ENCODE results near the gene HOXC6. TPM values are rescaled to one million over a fixed set of nuclear protein-coding genes. Genes with fewer than 3 reads are reported as not detected.

The HOXC6 gene
- total RNA-seq, 1 experiment from 2014 or later, result 2.8 TPM

DNA sequence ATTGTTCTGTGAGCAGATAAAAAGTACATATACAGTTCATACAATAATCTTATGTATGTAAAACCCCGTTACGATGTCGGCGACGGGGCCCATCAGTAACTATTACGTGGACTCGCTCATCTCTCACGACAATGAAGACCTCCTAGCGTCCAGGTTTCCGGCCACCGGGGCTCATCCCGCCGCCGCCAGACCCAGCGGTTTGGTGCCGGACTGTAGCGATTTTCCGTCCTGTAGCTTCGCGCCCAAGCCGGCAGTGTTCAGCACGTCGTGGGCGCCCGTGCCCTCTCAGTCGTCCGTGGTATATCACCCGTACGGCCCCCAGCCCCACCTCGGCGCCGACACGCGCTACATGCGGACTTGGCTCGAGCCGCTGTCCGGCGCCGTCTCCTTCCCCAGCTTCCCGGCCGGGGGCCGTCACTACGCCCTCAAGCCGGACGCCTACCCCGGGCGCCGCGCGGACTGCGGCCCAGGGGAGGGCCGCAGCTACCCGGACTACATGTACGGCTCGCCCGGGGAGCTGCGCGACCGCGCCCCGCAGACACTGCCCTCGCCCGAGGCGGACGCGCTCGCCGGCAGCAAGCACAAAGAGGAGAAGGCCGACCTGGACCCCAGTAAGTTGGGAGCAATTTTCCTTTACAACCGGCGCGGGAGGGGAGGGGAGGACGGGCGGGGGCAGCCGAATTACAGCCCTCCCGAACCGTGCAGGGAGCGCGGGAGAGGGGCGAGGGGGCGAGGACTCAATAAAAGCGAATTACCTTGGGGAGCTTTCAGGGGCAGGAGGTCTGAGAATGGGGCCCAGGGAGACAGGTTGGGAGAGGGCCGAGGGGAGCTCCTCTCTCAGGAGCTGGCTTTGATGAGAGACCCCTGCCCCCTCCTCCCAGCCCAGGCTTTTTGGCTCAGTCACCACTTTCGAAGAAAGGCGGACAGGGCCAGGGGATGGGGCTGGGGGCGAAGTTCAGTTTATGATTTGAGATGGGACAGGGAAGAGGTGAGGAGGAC, 27.8 kb upstream of the HOXC6 start, which contains the start of gene HOXC9:
TSS of gene HOXC9 (plus strand) at position 46 of the 999 bp plus-strand sequence. CDS start at position 74, 28 bp downstream.
- H3K9me2 ChIP-seq (replicated peaks; ENCODE audit: low read length), result no peaks in the 10 kb centered on the region
- ChIA-PET POLR2A (ENCODE audit: unreplicated experiment) (no interaction called here), CTCF (no interaction called here)
- H3K9me3 ChIP-seq (ENCODE audit: low read length), result no peaks in the 10 kb centered on the region
- H3K4me1 ChIP-seq (ENCODE audit: insufficient read depth, low read length), result peaks cover 12% of the 10 kb centered on the region
- H2AFZ ChIP-seq (ENCODE audit: low read length), result peak within 1 kb of the TSS; percentile 71
- H3K4me2 ChIP-seq (ENCODE audit: low read length), result peak within 1 kb of the TSS; percentile 82
- no peak for TF ChIP-seq EZH2phosphoT487 (IDR thresholded peaks at IDR 0.05; ENCODE audit: borderline replicate concordance, low read length)
- no peak for TF ChIP-seq CTCF (conservative IDR thresholded peaks at IDR 0.05; ENCODE audit: low read depth, low read length)
- no peak for TF ChIP-seq EZH2 (IDR thresholded peaks at IDR 0.05; ENCODE audit: low read length, unreplicated experiment)
- H3K9ac ChIP-seq (ENCODE audit: low read length), result peak within 1 kb of the TSS; percentile 34
- H3K27ac ChIP-seq (ENCODE audit: low read length), result no peak within 1 kb of the TSS
- no peaks in the 10 kb centered on the region for H3F3A ChIP-seq (ENCODE audit: low read length, unreplicated experiment)
- peaks cover 35% of the 10 kb centered on the region for H3K79me2 ChIP-seq (ENCODE audit: low read length)
- H3K4me3 ChIP-seq (ENCODE audit: low read length), result peak within 1 kb of the TSS; percentile 57
- no peaks in the 10 kb centered on the region for H3K36me3 ChIP-seq (ENCODE audit: low read depth, low read length)
- intact Hi-C loops (cut with micrococcal nuclease), result no loop called here
- DNase-seq (no peak), ATAC-seq (no peak)
- H4K20me1 ChIP-seq (ENCODE audit: low read length), result no peaks in the 10 kb centered on the region
- no peaks in the 10 kb centered on the region for H3K27me3 ChIP-seq (ENCODE audit: low read length)
- no TSS peak for BruUV-seq (replicated peaks)

DNA sequence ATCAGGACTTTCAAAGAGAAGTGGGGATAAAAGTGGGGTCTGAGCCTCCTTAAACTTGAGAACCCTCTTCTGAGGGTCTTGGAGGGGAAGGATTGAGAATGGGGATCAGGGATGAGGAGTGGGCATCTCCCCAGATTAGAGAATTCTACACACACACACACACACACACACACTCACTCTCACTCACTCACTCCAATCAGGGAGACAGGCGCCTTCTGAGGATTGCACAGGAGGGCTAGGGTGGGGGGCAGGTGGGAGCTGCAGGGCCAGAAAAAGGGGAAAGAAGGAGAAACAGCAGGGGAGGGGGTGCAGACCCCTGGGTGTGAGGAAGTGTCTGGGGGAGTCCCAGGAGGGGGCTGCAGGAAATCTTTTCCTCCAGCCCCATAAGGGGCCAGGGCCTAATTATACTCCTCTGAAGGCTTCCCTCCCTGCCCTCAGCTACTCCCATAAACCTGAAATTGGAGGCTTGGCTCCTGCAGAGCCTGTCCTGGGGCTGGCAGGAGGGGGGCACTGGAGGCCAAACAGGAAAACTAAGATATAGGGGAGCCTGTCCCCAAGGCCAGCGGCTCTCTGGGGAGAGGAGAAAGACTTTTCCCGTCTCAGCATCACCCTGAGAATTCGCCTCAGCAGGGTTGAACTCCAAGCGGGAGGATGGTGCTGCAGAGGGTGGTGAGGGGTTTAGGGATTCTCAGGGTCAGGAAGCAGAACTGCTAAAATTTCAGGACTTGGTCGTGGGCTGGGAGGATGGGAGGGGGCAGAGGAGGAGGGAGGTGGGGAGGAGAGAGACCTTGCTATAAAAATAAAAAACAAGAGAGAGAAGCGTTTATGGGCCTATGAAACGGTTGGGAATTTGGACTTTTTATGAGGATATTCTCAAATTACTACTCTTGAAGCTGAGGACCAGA, 26.7 kb upstream of the HOXC6 start:
- H4K20me1 ChIP-seq (ENCODE audit: low read length), result no peaks in the 10 kb centered on the region
- peaks cover 24% of the 10 kb centered on the region for H3K79me2 ChIP-seq (ENCODE audit: low read length)
- H3K4me1 ChIP-seq (ENCODE audit: insufficient read depth, low read length), result peaks cover 11% of the 10 kb centered on the region
- CTCF ChIA-PET, result interaction anchor here (0.6 kb wide), 1 partner anchor 244 kb away, joined by 15 read pairs; no protein-coding TSS in a partner anchor
- H3K9me3 ChIP-seq (ENCODE audit: low read length), result no peaks in the 10 kb centered on the region
- ATAC-seq (no peak), DNase-seq (no peak)
- TF ChIP-seq EZH2 (IDR thresholded peaks at IDR 0.05; ENCODE audit: low read length, unreplicated experiment), result no peak
- TF ChIP-seq CTCF (conservative IDR thresholded peaks at IDR 0.05; ENCODE audit: low read depth, low read length), result no peak
- TF ChIP-seq EZH2phosphoT487 (IDR thresholded peaks at IDR 0.05; ENCODE audit: borderline replicate concordance, low read length), result no peak
- no peak overlapping the region for H3K4me2 ChIP-seq (ENCODE audit: low read length)
- H3K27me3 ChIP-seq (ENCODE audit: low read length), result no peaks in the 10 kb centered on the region
- no peak overlapping the region for H3K9ac ChIP-seq (ENCODE audit: low read length)
- no peak overlapping the region for H3K4me3 ChIP-seq (ENCODE audit: low read length)
- H2AFZ ChIP-seq (ENCODE audit: low read length), result no peak overlapping the region
- H3F3A ChIP-seq (ENCODE audit: low read length, unreplicated experiment), result no peaks in the 10 kb centered on the region
- no TSS peak for BruUV-seq (replicated peaks)
- intact Hi-C loops (cut with micrococcal nuclease), result no loop called here
- no peaks in the 10 kb centered on the region for H3K36me3 ChIP-seq (ENCODE audit: low read depth, low read length)
- POLR2A ChIA-PET (ENCODE audit: unreplicated experiment), result no interaction called here
- no peaks in the 10 kb centered on the region for H3K9me2 ChIP-seq (replicated peaks; ENCODE audit: low read length)
- no peak overlapping the region for H3K27ac ChIP-seq (ENCODE audit: low read length)

Measured in PC-3 (cell line).